SK-N-SH treated with all-trans-retinoic acid at 6 μM for 48 hours (cell line): Measurements from ENCODE around the gene THSD4.

Experiments
- ARNTL ChIP-seq: fragments of 450-650 bp; formaldehyde crosslinking; IDR thresholded peaks from 2 replicates; pipeline ENCODE4 v1.5.0; 2020; ENCODE audit warnings: low read depth, mild to moderate bottlenecking, moderate library complexity, borderline replicate concordance
- CSRNP3 ChIP-seq: fragments of 250-450 bp; sonication (Bioruptor Pico); IDR thresholded peaks from 2 replicates; pipeline ENCODE4 v1.5.1; 2021; ENCODE audit warnings: mild to moderate bottlenecking, moderate library complexity
- ESRRG ChIP-seq: fragments of 250-450 bp; sonication (Bioruptor Pico); IDR thresholded peaks from 2 replicates; pipeline ENCODE4 v1.6.1; 2021; ENCODE audit warnings: mild to moderate bottlenecking
- POU6F1 ChIP-seq: fragments of 250-450 bp; sonication (Bioruptor Pico); IDR thresholded peaks from 2 replicates; pipeline ENCODE4 v1.8.0; 2021; ENCODE audit warnings: low read depth, mild to moderate bottlenecking, moderate library complexity, borderline replicate concordance
- RARB ChIP-seq: fragments of 250-450 bp; sonication (Bioruptor Pico); IDR thresholded peaks from 2 replicates; pipeline ENCODE4 v1.8.0; 2021; ENCODE audit warnings: mild to moderate bottlenecking, moderate library complexity
- ZFP3 ChIP-seq: fragments of 250-450 bp; sonication (Bioruptor Pico); IDR thresholded peaks from 2 replicates; pipeline ENCODE4 v1.5.0; 2020; ENCODE audit warnings: mild to moderate bottlenecking, moderate library complexity
- ZNF565 ChIP-seq: fragments of 450-650 bp; formaldehyde crosslinking; conservative IDR thresholded peaks from 2 replicates; pipeline ENCODE4 v1.5.0; 2020; ENCODE audit warnings: low read depth, mild to moderate bottlenecking, moderate library complexity
- TF ChIP-seq, protein P1 (sequence below): fragments of 250-450 bp; sonication (Bioruptor Pico); IDR thresholded peaks from 2 replicates; pipeline ENCODE4 v1.5.1; 2020; ENCODE audit warnings: low read depth, mild to moderate bottlenecking, moderate library complexity

- TF ChIP-seq POU6F1 (no peak), CSRNP3 (no peak), ESRRG (CRISPR knock-in tag) (no peak), RARB (CRISPR knock-in tag) (no peak), ZFP3 (CRISPR knock-in tag) (no peak), ARNTL (no peak), ZNF565 (CRISPR knock-in tag) (no peak)
- TF ChIP-seq, protein P1, sequence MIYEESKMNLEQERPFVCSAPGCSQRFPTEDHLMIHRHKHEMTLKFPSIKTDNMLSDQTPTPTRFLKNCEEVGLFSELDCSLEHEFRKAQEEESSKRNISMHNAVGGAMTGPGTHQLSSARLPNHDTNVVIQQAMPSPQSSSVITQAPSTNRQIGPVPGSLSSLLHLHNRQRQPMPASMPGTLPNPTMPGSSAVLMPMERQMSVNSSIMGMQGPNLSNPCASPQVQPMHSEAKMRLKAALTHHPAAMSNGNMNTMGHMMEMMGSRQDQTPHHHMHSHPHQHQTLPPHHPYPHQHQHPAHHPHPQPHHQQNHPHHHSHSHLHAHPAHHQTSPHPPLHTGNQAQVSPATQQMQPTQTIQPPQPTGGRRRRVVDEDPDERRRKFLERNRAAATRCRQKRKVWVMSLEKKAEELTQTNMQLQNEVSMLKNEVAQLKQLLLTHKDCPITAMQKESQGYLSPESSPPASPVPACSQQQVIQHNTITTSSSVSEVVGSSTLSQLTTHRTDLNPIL = no peak
Measured at GRCh38 chr15:71595846-71596553, 480.7 kb downstream of the THSD4 start.
